Stimulated activated CD4-positive, alpha-beta T cell treated with anti-CD3 and anti-CD28 coated beads, Interleukin-12 subunit alpha, Interleukin-12 subunit beta, amount 100 ng/mL, for 4 hours (primary cell): ENCODE results near the gene GATAD2B.

Experiments
- DNase-seq: peaks from one replicate; pipeline ENCODE4 v3.0.0-alpha.2; 2020

The GATAD2B gene

DNA sequence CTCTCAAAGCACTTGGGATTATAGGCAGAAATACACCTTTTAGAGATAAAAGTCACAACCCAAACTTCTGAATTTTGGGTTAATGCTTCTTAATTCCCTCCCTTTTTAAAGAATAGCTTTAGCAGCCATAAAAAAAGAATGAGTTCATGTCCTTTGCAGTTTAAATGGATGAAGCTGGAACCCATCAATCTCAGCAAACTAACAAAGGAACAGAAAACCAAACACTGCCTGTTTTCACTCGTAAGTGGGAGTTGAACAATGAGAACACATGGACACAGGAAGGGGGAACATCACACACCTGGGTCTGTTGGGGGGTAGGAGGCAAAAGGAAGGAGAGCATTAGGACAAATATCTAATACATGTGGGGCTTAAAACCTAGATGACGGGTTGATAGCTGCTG, 91.7 kb downstream of the GATAD2B start:
- no peak for DNase-seq

DNA sequence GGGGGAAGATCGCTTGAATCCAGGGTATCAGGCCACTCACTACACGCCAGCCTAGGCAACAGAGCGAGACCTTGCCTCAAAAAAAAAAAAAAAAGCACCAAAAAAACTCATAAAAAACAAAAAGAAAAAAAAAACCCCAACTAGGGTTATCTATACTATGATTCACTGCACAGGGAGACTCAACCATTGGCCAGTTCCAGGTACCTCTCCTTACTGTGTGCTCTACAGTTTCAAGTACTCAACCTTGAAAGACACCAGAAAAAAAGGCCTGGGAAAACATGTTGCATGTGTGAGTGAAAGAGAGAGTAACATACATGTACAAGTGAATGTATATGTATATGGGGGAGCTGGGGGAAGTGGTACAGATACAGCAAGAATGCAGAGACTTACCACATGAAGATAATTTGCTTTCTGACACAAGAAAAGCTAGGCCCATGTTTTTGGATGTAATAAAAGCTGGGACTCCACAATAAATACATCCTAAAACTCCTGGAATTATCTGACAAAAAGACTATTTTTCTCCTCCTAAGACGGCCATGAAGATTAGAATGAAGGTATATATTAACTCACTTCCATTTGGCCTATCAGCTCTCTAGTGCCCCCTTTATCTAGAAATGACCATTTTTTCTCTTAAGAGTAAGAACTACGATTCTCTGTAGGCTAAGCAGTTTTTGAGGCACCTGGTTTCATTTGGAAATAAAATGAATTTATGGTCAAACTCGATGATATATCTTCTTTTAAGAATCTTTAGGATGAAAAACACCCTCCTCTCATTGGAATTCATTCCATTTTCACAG, 95.4 kb downstream of the GATAD2B start:
- no peak for DNase-seq

DNA sequence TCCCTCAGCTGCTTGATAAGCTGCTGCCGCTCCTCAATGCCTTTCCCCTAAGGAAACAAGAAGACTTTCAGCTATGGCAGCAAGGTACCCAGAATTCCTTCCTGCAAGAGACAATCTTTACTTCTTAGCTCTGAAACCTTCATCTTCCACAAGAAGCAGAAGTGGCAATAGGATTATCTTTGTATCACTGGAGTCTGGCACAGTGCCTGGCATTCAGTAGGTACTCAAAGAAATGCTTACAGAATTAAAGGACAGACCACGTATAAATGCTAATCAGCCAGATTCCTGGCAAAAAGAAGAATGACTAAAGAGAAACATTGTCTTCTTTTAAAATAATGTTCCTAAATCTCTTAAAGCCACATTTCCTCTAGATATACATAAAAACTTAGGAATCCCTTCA, 103.9 kb downstream of the GATAD2B start:
- no peak for DNase-seq

DNA sequence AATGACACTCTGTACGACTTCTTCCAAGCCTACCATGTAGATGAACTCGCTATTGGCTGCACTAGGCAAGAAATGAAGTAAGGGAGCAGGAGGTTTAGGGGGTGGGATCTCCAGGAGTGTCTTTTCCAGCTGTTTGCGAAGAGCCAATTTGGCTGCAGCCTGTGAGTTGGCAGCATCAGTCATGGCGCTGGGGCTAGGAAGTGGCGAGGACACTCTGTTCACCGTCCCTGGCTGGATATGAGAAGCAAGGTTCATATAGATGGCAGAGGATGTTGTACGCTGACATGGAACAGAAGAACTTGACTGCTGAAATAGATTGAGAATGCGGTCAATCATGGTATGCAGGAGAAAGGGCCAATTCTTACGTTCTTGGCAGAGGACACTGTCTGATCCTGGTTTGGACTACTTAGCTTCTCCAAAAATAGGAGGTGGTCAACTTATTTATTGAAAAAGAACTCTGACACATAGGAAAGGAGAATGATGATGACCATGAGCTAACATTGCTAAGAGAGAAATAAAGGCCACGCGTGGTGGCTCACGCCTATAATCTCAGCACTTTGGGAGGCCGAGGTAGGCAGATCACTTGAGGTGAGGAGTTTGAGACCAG, 106.4 kb downstream of the GATAD2B start:
- DNase-seq: no peak

DNA sequence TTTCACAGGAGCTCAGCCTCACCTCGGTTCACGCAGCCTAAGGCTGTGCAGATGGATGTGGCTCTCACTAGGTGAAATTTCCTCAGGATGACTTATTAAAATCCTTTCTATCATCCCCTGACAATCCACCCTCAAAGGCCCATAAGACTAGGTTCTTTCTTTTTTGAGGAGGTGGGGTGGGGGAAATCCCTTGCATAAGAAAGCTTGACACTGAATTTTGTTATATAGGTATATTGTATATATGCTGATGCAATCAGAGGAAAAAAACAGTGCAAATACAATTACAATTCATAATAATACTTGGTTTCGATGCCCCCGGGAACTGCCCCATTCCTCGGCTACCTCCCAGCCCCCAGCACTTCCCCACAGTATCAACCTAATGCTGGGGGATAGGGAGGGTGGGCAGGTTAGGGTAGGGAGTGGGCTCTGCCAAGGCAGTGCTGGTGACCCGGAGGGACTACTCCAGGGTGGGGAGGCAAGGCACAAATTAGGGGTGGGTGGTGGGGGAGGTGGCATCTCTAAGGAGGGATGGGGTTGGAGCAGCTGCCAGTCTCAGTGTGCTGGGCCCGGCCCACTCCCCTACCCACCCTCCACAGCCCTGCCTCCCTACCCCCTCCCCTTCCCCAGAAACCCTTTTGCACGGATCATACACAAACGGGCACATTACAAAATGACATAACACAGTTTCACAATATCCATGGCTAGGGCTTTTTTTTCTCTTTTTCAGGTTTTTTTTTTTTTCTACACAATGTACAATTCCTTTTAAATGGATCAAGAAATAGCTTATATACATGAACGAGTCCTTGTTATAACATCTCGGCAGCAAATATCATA, 116.7 kb downstream of the GATAD2B start:
- no peak for DNase-seq

DNA sequence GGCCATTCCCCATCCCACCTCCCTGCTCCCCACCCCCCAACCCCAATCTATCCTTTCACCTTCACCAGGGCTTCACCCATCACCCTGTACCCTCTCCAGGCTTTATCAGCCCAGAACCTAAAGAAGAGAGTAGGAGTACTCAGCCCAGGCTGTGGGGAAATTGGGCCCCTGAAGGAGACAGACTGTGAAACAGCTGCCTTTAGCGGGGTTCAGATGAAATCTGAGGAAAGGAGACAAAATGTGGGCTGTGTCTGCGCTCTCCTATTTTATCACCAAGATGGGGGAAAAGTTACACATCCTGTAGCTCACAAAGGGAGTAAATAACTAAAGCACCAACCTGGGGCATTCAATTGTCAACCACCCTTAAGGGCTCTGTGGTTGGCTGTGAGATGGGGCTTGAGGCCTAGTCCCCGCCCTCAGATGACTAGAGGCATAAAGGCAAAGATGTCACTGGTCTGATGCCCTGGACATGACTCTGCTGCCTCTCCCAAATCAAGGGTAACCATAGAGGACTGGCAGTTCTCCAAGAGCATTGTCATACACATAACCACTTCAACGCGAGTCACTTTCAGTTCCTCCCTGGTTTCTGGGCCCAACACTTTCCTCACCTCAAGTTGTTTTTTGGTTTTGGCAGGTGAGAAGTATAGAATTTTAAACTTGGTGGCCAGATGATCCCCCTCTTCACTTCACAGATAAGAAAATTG, 117.6 kb downstream of the GATAD2B start:
- DNase-seq: no peak

DNA sequence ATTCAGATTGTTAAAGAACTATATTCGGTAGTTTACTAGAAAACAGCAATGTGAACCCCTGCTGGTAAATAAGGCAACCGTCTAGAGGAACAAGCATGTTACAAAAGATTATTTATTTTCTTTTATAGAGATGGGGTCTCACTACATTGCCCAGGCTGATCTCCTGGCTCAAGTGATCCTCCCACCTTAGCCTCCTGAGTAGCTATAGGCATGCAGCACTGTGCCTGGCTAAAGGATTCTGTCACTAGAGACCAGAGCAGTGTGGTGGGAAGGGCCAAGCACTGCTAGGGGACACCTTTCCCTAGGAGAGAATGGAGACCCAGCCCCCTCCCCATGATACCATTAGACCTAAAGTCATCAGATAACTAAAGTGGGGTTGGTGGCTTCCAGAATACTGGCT, 118.7 kb downstream of the GATAD2B start:
- no peak for DNase-seq

DNA sequence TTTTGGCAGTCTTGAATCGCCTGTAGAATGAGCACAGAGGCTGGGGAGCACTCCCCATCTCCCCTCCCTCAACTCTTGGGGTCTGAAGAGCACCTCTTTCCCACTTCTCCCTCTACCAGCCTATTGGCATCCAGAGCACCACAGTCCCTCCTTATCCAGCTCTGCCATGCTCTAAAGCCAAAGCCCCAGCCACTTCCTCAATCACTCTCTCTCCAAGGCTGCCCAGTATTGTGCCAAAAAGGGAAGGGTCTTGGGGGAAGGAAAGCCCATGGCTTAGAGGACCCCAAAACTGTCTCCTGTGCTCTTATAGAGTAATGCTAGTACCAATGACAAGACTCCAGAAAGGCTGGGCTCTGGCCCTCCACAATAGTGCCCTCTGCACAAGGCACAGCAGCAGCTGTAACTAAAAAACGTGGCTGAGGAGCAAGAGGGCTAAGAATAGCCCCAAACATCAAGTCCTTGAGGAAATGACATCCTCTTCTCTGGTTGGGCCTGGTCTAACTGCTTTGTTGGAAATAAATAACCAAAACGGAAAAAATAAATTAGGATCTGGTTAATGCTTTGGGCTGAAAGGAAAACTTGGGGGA, 119.2 kb downstream of the GATAD2B start:
- no peak for DNase-seq

DNA sequence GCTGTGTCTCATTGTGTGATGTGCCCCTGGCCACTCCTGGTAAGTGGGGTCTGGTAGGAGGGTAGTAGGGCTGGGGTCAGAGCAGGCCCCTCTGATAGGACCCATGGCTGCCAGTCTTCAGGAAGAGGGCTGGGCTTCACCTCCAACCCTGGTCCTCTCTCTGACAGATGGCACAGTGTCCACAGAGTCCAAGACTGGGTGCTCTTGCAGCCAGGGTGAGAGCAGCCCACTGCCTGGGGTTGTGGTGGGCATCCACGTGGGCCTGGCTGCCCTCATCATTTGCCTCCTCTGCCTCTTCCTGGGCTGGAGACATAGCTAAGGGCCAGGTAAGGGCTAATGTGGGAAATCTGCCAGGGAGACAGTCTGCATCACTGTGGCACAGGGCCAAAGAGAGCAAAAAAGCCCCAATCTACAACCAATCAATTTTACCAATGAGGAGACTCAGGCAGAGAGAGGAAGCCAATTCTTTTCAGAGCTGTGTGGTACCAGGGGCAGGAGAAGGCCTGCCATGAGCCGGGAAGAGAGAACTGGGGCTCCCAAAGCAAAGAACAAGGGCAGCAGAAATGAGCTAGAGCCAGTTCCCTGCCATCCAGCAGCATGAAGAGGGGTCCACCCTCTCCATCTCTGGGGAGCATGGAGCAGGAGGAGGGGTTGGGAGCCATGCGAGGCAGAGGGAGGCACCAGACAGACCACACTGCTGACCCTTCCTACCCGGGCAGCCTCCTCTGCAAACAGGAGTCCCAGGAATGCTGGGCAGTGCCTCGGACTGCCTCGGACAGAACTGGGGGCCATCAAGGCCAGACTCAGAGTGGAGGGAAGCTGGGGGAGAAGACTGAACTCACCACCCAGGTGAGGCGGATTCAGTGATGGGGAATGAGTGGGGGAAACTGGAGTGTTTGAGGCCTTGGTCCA, 120.7 kb downstream of the GATAD2B start:
- no peak for DNase-seq

DNA sequence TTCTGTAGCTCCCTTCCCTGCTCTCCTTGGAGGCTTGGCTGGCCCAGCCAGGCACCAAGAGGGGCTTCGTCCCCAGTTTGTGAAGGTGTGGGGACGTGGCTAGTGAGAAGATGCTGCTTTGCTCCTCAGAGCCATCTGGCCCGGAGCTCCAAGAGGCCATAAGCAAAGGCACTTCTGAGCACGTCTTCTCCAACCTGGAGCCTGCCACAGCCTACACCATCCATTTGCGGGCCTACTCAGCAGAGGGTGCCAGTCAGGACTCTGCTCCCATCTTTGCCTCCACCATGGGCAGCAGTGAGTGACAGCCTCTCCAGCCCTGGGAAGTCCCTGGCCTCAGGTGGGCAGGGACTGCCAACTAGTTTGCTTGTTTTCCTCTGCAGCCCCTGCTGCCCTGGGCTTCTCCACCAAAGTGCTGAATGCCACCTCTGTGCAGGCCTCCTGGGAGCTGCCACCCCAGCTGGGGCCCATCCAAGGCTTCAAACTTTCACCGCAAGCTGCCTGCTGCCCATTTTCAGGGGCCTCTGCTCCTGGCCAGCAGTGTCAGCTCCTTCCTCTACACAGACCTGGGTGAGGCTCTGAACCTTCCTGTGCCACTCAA, 121.6 kb downstream of the GATAD2B start:
- no peak for DNase-seq

DNA sequence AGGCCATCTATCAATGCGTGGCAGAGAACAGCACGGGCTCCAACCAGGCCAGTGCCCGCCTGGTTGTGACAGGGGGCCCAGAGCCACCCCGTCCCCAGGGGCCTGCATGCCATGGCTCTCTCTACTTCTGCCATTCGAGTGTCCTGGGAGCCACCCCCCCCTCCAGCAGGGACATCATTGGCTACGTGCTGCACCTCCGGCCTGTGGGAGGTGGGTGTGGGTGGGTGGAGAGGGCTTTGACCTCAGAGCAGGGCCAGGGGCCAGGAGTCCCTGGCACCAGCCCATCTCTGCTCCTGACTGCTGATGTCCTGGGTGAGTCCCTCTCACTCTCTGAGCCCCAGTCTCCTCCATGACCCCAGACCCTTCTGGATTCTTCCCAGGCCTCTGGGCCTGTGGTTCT, 122.3 kb downstream of the GATAD2B start:
- no peak for DNase-seq

DNA sequence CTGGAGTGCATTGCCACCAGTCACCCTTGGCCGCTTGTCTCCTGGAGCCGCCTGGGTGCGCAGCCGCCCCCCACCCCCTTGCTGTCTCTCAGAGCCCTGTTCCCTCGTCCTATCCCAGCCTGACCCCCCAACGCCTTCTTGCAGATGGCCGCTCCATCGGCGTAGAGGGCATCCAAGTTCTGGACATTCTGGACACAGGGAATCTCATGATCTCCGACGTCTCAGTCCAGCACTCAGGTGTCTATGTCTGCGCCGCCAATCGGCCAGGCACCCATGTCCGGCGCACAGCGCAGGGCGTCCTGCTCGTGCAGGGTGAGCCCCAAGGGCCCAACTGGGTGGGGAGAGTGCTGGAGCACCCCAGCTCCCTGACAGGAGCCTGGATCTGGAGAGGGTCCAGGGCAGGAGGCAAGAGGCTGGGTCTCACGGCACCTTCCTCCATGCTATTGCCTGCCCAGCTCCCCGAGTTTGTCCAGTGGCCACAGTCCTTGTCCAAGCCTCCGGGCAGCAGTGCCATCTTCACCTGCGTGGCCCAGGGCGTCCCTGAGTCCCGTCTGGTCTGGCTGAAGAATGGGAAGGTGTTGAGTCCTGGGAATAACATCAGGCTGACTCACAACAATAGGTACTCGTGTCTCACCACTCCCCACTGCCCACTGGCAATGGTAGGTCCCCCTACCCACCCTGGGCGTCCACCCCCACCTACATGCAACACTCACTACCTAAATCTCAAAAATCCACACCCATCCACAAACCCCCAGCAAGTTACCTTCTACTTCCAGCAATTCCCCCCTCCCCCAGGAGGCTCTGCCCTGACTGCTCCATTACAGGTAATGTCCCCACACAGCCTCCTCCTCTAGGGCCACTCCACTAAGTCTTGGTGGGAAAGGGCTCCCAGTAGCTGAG, 123.0 kb downstream of the GATAD2B start:
- no peak for DNase-seq

DNA sequence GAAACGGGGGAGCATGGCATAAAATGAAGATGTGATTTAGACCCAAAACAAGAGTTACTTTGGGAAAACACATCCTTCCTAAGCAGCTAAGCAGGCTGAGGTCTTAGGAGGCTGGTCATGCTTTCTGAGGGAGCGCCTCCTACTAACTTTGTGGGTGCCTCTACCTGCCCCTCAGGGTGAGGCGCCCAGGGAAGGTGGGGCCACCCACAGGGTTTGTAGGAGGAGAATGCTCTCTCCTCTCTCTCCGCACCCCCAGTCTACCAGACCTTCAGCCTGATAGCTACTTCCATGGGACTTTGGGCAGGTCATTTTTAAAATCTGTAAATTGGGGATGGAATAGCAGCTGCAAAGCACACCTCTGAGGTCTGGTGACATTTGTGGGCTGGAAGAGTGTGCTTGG, 123.8 kb downstream of the GATAD2B start:
- DNase-seq: no peak

DNA sequence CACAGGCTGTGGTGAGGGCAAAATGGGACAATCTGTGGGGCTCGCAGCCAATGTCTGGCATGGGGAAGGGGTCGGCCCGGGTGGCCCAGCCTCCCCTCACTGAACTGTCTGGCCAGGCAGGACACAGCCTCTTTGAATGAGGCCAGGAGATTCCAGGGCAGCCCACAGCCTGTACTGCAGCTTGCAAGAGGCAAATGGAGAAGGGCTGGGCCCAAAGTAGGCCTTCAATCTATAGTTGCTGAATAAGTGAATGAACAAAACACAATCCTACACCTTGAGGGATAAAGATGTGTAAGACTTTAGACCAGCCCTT, 124.3 kb downstream of the GATAD2B start:
- DNase-seq: no peak

DNA sequence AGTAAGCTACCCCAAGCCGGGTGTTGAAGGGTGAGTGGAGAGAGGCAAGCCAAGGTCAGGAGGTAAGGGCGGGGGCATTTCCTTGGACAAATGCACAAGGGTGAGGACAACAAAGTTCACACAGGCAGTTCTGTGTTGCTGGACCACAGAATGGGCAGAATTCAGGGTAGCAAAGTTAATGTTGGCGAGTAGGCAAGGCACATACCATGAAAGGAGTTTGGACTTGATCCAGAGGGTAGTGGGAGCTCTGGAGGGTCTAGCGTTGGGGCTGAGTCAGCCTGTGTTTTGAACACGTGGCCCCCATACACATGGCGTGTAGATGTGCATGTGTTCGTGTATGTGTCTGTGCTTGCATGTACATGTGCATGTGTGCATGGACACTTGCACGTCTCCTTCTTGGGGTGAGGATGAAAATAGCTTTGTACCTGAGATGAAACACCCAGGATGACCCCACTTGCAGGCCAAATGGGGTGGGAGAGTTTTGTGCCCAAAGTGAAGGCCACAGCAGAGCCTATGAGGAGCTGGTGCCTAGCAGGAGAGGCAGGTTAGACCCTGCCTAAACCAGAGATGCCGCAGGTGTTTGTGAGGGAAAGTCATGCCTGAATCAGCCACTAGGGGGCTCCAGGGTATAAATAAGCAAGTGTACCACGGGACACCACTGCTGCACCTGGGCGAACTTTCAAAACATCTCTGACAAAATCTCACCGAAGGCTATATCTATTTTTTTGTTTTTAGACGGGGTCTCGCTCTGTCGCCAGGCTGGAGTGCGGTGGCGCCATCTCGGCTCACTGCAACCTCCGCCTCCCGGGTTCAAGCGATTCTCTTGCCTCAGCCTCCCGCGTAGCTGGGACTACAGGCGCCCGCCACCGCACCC, 125.7 kb downstream of the GATAD2B start:
- peak; percentile 81 for DNase-seq

DNA sequence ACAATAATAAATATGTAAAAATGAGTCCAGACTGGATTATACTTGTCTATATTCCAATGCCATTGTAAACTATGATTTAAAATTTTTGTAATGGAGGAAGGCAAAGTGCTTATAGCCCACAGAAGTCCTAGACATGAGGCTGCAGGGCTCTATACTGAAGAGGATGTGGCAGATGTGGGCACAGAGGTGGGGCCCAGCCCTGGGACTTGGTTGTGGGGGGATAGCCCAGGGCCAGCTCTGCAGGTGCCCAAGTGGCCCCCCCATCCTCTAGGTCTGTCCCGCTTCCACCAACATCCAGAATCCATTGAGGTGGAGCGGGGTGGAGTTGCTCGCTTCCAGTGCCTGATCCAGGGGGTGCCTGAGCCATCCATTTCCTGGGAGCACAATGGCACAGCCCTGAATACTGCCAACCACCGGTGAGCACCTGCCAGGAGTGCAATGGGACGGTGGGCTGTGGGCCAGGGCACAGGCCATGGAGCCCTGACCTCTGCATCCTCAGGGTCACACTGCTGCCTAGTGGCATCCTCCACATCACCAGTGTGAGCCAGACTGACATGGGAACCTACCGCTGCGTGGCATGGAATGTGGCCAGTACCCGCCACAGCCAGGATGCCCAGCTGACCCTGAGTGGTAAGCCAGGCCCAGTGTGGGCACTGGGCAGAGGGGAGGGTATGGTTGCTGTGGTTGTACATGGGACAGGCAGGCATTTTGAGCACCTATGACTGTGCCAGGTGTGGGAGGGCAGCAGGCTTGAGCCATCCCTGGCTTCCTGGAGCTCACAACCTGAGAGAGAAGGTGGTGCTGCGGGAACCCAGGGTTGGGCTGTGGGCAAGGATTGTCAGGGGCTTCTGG, 126.6 kb downstream of the GATAD2B start:
- no peak for DNase-seq

DNA sequence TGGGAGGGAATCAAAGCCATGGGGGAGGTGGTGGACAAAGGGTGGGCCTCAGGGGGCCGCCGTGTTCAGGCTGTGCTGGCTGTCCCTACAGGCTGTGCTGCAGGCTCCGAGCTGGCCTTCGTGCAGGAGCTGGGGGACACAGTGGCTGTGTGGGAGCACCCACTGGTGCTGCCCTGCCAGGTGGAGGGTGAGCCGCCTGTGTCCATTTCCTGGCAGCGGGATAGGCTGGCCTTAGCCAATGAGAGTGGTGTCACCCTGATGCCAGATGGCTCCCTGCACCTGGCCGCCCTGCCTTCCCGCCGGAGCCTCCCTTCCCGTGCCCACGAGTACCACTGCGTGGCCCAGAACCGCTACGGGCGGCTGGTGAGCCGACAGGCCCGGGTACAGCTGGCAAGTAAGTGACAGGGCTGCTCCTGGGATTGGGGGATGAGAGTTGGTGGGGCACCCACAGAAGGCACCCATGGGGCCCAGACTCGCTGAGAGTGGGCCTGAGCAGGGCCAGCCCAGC, 127.4 kb downstream of the GATAD2B start:
- DNase-seq: no peak
